Retinal pigment epithelial cell (primary cell): Measurements from ENCODE around the gene NKAIN2.
"Not testable (repeated sequence)": the region's sequence is repeated elsewhere in the genome, so short reads cannot be mapped to it uniquely, and the experiment has no call there.

Source experiments
- DNase-seq: peaks from one replicate; pipeline ENCODE4 v3.0.0-alpha.2; 2010; ENCODE audit warnings: low read depth
- H3K4me3 ChIP-seq: 2 replicates; pipeline ENCODE4 v1.5.1; 2011; ENCODE audit warnings: mild to moderate bottlenecking, low read length, control low read depth, moderate library complexity
- CTCF ChIP-seq: conservative IDR thresholded peaks from 2 replicates; pipeline ENCODE4 v1.5.1; 2011; ENCODE audit warnings: low read depth, low read length, control low read depth, inconsistent platforms

NKAIN2 gene

GRCh38 chr6:124539096-124539495, 735.4 kb downstream of the NKAIN2 start:
- no peak for TF ChIP-seq CTCF
- no peak overlapping the region for H3K4me3 ChIP-seq
- DNase-seq: no peak

GRCh38 chr6:124541573-124541972, 737.9 kb downstream of the NKAIN2 start:
- no peak overlapping the region for H3K4me3 ChIP-seq
- no peak for TF ChIP-seq CTCF
- no peak for DNase-seq

GRCh38 chr6:124546601-124547000, 742.9 kb downstream of the NKAIN2 start:
- no peak for DNase-seq
- no peak overlapping the region for H3K4me3 ChIP-seq
- TF ChIP-seq CTCF: no peak

GRCh38 chr6:124551711-124552233, 748.1 kb downstream of the NKAIN2 start:
- H3K4me3 ChIP-seq: no peak overlapping the region
- no peak for TF ChIP-seq CTCF
- DNase-seq: no peak

- DNase-seq: no peak
- no peak overlapping the region for H3K4me3 ChIP-seq
- no peak for TF ChIP-seq CTCF
Observed at GRCh38 chr6:124557873-124558272, 754.2 kb downstream of the NKAIN2 start.

GRCh38 chr6:124560078-124560477, 756.4 kb downstream of the NKAIN2 start:
- DNase-seq, H3K4me3 ChIP-seq: not testable (repeated sequence)

GRCh38 chr6:124560873-124561567, 757.4 kb downstream of the NKAIN2 start:
- no peak for TF ChIP-seq CTCF
- no peak overlapping the region for H3K4me3 ChIP-seq
- no peak for DNase-seq
